HuH-7 (cell line): Measurements from ENCODE around the gene TNFRSF9.
"Not testable (repeated sequence)": the region's sequence is repeated elsewhere in the genome, so short reads cannot be mapped to it uniquely, and the experiment has no call there.

Experiments
- DNase-seq: peaks from one replicate; pipeline ENCODE4 v3.0.0; 2011; ENCODE audit warnings: low spot score

The TNFRSF9 gene

DNA sequence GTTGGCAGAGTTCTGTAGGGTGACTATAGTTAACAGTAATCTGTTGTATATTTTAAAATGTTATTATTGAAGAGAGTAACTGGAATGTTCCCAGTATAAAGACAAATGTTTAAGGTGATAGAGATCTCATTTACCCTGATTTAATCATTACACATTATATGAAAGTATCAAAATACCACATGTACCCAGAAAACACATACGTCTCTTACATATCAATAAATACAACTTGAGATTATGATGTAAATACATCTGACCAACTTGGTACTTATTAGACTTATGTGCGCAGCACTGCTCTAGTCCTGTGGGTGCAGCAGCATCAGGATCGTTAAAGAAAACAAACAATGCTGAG lies 20.2 kb upstream of the TNFRSF9 start:
- no peak for DNase-seq

DNA sequence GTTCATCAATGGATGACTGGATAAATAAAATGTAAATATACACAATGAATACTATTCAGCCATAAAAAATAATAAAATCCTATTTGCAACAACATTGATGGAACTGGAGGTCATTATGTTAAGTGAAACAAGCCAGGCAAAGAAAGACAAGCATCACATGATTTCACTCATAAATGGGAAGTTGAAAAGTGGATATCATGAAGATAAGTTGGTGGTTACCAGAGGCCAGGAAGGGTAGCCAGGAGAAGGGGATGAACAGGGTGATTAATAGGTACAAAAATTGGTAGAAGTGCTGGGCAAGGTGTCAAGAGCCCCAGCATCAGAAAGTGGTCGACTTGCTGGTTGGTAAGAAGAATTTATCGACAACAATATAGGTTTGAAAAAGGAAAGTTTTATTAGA lies 19.5 kb upstream of the TNFRSF9 start:
- DNase-seq, result no peak

DNA sequence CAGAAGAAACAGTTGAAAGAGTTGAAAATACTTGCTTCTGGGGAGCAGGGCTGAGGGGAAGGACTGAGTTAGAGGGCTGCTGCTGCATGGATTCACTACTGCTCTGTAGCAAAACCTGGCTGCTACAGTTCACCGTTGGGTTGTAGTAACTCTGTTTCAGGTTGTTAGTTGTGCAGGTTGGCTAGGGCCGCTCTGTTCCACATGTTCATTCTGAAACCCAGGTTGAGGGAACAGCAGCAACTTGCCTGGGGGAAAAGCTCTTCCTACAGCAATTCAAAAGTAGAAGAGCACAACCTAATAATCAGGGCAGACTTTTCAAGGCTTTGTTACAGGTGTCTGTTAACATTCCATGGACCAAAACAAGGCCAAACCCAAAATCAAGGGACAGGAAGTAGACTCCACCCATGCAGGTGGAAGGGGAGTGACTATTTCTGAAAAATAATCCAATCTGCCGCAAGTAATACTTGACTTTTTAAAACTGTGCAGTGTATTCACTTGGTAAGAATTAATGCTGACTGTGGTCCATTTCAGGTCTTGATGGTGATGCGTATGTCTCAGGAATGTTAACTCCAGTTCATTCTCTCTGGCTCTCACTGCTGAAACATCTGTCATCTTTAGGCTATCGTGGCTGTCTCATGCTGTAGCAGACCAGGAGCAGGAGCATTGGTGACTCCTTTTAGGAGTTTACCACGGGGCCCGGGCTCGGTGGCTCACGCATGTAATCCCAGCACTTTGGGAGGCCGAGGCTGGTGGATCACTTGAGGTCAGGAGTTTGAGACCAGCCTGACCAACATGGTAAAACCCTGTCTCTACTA lies 15.8 kb upstream of the TNFRSF9 start:
- no peak for DNase-seq

DNA sequence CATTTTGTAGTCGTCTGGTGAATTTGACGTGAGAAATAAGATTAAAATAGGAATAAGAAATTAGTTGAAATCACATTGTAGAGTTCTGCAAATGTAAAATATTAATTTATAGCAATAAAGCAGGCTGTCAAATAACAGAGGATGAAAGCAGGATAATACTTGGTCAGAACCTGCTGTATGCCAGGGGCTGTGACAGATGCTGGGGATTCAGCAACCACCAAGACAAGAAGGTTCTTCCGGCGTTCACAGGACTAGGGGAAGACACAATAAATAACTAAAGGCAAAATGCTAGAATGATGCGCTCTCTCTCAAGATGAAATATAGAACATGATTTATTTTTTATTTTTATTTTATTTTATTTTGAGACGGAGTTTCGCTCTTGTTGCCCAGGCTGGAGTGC lies 14.0 kb upstream of the TNFRSF9 start:
- no peak for DNase-seq

DNA sequence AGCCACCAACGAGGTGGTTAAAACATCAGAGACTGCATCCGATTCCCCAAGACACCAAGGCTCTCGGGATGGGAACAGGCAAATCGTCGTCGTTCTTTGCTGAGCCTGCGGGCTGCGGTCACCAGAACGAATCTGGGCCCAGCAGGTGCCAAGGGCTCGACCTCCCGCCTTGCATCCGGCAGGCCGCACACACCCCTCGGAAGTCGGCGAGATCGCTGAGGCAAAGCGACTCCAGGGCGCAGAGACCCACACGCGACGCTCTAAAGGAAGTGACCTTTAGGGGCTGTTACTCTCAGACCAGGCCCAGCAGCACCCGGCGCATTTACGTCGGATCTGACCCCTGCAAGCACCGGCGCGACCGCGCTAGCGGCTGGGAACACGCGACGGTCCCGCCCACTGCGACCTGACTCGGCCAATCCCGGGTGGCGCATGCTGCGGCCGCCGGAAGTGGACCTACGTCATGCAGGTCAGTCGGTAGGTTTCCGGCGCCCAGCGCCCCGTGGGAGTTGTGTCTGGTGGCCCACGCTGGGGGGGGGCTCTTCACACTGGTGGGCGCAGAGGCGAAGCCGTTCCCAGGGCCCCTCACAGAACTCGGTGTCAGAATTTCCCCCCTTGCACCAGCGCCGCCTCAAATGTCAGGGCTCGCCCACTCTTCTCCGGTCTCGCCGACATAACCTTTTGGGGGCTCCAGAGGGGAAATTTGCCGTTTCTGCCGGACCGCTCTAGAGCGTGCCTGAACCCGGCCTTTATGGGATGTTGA lies 13.4 kb upstream of the TNFRSF9 start:
- no peak for DNase-seq

DNA sequence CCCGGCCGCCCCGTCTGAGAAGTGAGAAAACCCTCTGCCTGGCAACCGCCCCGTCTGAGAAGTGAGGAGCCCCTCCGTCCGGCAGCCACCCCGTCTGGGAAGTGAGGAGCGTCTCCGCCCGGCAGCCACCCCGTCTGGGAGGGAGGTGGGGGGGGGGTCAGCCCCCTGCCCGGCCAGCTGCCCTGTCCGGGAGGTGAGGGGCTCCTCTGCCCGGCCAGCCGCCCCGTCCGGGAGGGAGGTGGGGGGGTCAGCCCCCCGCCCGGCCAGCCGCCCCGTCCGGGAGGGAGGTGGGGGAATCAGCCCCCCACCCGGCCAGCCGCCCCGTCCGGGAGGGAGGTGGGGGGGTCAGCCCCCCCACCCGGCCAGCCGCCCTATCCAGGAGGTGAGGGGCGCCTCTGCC lies 12.2 kb upstream of the TNFRSF9 start:
- not testable (repeated sequence) for DNase-seq

DNA sequence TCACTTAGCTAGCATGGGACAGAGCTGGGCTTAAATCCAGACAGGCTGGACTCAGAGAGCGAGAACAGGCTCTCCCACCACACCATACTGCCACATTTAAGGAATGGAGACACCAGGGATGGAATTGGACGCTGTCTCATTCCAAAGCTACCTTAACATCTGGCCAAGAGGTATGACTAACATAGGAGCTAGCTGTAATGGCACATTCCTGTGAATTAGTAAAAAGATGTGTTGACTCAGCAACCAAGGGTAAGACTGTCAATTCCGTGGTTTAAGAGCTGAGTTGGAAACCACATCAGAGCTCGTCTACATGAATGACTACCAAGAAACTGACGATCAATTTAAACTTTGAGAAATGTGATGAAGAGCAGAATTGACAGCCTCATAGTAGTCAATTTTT lies 8.3 kb upstream of the TNFRSF9 start:
- DNase-seq, result no peak

DNA sequence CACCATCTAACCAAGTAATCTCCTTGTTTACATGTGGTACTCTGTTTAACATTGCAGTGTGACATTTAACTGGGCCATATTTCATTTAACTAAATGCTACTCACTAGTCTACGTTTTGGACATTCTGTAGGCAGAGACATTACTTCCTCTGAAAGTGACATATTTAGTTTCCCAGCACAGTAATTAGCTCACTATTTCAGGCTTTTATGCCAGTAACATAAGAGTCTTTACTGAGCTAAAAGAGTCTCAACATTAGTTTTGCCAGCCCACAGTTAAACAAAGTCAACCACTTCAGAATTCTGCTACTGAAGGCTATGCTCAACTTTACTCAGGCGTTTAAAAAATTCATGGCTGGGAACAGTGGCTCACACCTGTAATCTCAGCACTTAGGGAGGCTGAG lies 2.6 kb upstream of the TNFRSF9 start:
- no peak for DNase-seq

DNA sequence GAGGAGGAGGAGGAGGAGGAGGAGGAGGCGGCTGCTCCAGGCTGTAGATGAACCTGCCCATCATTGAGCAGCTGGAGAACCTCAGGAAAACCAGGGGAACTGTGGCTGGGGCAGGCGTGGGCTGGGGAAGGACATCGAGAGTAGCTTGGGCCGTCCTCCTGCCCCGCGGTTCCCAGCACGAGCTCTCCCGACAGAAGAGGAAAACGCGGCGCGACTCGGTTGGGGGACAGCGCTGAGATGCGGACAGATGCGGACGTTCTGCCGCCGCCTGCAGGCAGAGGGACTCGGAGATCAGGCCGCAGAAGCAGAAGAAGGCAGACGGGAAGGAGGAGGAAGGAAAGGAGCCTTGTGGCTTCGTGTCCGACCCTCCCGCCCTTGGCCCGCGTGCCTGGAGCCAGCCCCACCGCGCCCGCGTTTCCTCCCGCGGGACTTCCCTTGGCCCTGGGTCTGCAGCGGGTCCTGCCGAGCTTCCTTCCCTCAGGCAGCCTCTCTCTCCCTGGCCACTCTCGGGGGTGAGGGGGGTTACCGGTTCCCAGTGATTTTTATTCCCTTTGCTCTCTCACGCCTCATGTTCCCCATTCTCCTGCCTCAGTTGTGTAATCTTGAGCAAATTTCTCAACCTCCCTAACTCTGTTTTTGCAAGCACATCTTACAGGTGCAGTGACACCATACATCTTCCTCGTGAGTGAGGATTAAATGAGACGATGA lies 1.7 kb upstream of the TNFRSF9 start:
- DNase-seq, result no peak

DNA sequence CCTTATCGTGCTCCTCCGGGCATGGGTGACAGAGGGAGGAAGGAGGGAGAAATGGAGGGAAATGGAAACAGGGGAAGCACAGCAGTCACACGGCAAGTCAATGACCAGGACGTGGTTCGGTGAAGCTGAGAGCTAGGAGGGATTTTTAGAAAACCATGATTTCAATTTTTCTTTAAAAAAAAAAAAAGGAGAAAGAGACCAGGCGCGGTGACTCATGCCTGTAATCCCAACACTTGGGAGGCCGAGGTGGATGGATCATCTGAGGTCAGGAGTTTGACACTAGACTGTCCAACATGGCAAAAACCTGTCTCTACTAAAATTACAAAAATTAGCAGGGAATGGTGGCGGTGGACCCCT lies 776 bp upstream of the TNFRSF9 start:
- DNase-seq, result no peak

DNA sequence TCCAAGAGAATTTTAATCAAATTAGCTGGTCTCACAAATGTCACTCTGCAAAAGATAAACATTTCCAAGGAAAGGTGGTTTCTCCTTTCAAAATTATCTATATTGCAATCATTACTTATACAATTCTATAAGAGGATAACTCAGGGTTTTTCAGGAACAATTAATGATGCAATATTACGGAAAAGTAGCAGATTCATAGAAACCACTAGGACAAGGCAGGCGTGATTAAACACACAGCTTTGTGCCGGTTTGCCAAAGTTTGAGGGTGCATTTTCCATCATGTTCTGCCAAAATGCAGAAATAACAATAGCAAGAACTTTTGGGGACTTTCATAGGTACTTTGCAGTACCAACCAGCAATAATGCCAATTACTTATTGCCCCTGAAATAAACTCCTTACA lies 605 bp downstream of the TNFRSF9 start:
- DNase-seq, result no peak

DNA sequence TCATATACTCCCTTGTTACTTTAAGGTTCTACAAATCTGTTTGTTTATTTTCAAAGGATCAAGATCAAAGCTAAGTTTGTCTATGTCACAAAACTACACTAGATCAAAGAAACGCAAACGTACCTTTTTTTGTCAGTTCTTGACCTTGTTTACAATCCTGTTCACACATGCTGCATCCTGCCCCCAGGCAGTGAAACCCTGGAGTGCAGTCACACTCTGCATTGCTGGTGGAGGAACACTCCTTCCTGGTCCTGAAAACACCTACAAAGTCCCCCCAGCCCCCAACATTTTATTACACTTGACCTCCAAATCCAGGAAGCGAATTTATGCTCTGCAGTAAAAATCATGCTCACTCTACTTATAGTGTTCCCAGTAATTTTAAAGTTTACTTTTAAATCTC lies 2.6 kb downstream of the TNFRSF9 start:
- no peak for DNase-seq

DNA sequence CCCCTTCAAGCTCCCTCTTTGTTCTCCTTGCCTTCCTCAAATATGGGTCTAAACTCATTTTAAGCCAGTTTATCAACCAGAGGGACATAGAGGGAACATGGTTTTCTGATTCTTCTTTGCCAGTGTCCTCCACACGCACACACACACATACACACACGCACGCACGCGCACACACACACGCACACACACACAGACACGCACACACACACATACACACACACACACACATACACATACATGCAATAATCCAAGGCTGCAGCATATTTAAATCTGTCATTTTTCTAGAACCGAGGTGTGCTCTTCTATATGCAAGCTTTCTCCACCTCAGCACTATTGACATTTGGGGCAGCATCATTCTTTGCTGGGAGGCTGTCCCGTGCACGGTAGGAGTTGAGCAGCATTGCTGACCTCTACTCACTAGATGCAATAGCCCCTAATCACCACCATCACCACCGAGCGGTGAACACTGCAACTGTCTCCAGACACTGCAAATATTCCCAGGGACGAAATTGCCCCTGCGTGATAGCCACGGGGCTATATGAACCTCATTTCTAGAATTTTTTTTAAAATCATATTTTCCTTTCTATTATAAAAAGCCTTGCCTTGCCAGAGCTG lies 8.0 kb downstream of the TNFRSF9 start:
- no peak for DNase-seq

DNA sequence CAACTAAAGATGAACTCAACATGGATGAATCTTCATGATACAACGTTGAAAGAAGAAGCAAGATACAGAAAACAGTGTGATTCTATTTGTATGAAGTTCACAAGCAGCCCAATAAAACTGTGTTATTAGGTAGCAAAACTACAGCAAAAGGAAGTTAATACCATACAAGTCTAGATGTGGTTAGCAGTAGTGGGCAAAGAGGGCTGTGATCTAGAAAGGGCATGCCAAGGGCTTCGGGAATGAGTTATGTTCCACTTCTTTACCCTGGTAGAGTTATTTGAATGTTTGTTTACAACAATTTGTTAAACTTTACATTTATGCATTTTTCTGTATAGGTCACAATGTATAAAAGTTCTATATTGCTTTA lies 9.2 kb downstream of the TNFRSF9 start:
- DNase-seq, result no peak

DNA sequence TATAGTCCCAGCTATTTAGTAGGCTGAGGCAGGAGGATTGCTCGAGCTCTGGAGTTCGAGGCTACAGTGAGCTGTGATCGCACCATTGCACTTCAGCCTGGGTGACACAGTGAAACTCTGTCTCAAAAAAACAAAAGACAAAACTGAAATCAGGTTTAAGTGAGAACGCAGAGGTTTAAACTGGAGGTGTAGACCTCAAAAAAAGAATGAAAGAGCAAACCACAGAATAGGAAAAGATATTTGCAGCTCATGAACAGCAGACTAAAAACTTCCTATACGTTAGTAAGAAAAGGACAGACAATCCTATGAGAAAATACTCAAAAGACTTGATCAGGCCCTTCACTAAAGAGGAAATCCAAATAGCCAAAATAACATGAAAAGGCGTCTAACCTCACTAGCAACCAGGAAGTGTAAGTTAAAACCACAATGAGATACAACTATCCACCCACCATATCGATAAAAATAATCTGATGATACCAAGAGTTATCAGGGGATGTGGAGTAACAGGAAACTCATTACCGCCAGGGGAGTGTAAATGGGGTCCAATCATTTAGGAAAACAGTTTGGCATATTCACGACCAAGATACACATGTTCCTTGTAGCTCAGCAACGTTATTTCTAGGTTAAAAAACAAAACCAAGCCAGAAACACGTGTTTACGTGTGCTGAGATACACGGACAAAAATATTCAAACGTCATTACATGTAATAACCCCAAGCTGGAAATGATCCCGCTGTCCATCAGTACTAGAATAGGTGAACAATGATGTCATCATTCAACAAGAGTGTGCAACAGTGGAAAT lies 9.8 kb downstream of the TNFRSF9 start:
- no peak for DNase-seq

DNA sequence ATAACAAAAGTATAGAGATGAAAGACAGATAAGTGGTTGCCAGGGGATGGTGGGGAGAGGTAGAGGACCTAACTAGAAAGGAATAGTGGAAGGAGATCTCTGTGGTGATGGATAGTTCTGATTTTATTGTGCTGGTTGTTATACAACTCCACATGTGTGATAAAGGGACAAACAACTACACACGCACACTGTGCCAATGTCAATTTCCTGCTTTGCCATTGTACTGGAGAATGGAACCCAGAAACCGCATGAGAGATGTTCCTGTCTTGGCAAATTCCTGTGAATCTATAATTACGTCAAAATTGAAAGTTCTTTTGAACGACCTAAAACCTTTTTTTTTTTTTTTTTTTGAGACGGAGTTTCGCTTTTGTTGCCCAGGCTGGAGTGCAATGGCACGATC lies 11.0 kb downstream of the TNFRSF9 start:
- no peak for DNase-seq

DNA sequence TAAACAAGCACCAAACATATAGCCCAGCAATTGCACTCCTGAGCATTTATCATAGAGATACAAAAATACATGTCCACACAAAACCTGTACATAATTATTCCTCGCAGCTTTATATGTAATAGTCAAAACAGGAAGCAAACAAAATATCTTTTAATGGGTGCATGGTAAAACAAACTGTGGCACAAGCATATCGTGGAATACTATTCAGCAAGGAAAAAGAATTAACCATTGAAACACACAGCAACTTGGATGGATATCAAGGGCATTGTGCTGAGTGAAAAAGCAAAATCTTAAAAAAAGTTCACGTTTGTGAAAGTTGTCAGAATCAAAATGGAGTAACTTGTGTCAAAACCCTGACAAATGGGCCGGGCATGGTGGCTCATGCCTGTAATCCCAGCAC lies 12.4 kb downstream of the TNFRSF9 start:
- DNase-seq, result no peak

DNA sequence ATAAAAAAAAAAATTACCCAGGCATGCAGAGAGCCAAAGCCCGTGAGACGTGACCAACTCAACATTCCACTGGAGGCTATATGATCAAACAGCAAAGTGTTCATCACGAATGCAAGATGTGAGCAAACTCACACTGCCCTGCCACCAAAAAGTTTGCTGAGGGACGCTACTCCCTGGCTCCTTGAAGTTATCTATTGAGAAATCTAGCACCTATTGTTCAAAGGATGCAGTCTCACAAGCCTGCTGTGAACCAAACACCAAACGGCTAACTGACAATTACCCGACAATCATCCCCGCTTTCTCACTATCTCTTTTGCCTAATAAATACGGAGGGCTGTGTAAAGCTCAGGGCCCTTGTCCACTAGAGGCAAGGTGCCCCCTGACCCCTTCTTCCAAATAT lies 13.6 kb downstream of the TNFRSF9 start:
- DNase-seq, result not testable (repeated sequence)

DNA sequence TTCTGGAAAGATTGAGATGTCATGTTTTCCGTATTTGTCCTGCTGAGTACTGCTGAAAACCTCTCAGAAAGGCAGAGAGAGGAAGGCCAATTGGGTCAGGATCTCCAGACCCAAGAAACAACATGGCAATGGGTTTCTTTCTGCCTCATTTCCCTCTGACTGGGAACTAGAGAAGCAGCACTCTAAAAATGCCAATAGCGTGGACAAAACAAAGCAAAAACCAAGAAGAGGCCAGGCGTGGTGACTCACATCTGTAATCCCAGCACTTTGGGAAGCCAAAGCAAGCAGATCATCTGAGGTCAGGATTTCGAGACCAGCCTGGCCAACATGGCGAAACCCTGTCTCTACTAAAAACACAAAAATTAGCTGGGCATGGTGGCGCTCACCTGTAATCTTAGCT lies 18.3 kb downstream of the TNFRSF9 start:
- no peak for DNase-seq

DNA sequence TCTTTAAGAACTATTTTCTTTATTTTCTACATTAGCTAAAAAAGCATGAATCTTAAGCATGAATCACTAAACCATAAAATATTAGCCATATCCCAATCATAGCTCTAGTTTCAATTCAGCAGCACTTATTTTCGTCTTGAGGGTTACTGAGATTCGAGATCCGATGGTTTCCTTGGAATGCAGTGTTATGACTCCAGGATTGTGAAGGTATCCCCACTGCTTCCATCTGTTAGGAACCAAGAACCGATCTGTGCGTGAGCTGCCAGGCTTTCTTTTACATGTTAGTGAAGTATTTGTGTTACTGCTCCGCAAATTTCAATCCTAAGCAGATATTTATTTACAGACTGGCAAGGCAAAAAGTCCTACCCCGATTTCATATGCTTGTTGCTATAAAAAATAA lies 18.8 kb downstream of the TNFRSF9 start:
- DNase-seq, result no peak

DNA sequence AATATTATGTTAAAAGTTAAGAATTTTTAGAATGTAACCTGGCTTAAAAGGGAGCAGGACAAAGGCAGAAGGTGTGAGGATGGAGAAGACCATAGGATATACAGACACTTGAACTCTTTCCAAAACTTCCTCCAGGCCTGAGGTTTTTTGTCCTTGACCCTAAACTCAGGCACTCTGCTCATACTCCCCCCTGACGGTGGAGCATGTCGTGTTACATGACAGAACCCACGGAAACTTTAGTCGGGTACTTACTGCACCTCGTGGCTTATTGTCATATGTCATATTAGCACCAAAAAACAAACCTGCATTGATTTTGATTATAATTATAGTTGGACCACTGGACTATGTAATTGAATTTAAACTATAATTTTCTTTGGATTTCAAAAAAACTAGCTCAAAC lies 20.8 kb downstream of the TNFRSF9 start:
- DNase-seq, result no peak

DNA sequence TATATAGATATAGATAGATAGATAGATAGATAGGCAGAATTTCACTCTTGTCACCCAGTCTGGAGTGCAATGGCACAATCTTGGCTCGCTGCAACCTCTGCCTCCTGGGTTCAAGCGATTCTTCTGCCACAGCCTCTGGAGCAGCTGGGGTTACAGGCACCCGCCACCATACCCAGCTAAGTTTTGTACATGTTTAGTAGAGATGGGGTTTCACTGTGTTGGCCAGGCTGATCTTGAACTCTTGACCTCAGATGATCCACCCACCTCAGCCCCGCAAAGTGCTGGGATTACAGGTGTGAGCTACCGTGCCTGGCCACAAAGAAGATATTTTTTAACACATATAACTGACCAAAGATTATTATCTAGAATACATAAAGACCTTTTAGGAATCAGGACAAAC lies 22.7 kb downstream of the TNFRSF9 start:
- not testable (repeated sequence) for DNase-seq
